Activated T-cell treated with anti-CD3 and anti-CD28 coated beads, Interleukin-2, amount 50 U/mL, for 4 hours (primary cell): ENCODE measurements around the gene PPP2R5D. TPM values are rescaled to one million over a fixed set of nuclear protein-coding genes. Genes with fewer than 3 reads are reported as not detected.
"Not testable (repeated sequence)": the region's sequence is repeated elsewhere in the genome, so short reads cannot be mapped to it uniquely, and the experiment has no call there.

Experiments used
- ATAC-seq, 2 donors: fragments of 200-7000 bp; cut with Tn5 transposase; one replicate each; pipeline ENCODE4 v1.10.0; 2021
- DNase-seq: peaks from one replicate; pipeline ENCODE4 v3.0.0-alpha.2; 2020
- H3K27me3 Mint-ChIP-seq: one replicate; pipeline ENCODE4 v1.8.0; 2021; ENCODE audit warnings: low read depth, mixed read lengths
- H3K36me3 Mint-ChIP-seq: one replicate; pipeline ENCODE4 v1.8.0; 2022; ENCODE audit warnings: mixed read lengths; ENCODE audit not compliant: insufficient read depth
- H3K4me1 Mint-ChIP-seq: one replicate; pipeline ENCODE4 v1.8.0; 2021; ENCODE audit warnings: low read depth, mixed read lengths
- H3K4me3 Mint-ChIP-seq: one replicate; pipeline ENCODE4 v1.8.0; 2021; ENCODE audit warnings: mild to moderate bottlenecking, moderate library complexity, mixed read lengths
- H3K9me3 Mint-ChIP-seq: one replicate; pipeline ENCODE4 v1.8.0; 2021; ENCODE audit warnings: mixed read lengths
- total RNA-seq, 3 donors: library from RNA; stranded (reverse); gene quantifications; one replicate each; pipeline ENCODE4 v1.2.1, GENCODE V29; 2021

PPP2R5D gene
- total RNA-seq, 3 donors from 2014 or later = 32.8 to 37.0 (median 32.9) TPM

DNA sequence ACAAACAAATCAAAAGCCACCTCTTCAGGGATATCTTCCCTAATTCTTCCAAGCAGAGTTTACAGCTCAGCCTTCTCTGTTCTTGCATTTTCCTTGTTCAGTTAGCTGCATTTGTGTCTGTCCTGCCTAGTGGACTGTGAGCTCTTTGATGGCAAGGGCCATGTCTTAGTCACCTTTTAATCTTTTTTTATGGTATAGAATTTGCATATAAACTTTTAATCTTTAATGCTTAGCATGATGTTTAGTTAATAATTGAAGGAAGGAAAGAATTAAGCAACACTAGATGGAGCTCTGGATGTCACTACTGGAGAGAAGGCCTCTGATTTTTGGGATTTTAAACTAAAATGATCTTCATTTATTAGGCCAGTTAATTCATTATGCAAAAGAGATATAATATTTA, 12.1 kb downstream of the PPP2R5D start:
- no peaks in the 10 kb centered on the region for H3K9me3 Mint-ChIP-seq
- DNase-seq (no peak), ATAC-seq (no peak)
- H3K27me3 Mint-ChIP-seq = no peaks in the 10 kb centered on the region
- H3K36me3 Mint-ChIP-seq = peaks cover 6% of the 10 kb centered on the region
- no peak overlapping the region for H3K4me3 Mint-ChIP-seq
- peaks cover 2% of the 10 kb centered on the region for H3K4me1 Mint-ChIP-seq

DNA sequence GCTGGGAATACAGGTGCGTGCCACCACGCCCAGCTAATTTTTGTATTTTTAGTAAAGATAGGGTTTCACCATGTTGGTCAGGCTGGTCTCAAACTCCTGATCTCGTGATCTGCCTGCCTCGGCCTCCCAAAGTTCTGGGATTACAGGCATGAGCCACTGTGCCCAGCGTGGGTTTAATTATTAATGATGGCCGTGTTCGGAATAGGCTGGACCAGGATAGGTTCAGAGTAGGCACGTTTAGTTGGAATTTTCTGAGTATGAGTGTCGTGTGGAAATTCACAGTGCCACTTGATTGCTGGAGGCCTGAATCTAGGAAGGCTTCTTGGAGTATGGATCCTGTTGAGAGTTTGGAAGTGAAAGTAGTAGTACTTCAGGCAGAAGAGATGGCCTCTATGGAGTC, 13.8 kb downstream of the PPP2R5D start:
- H3K9me3 Mint-ChIP-seq, H3K36me3 Mint-ChIP-seq, H3K27me3 Mint-ChIP-seq, H3K4me3 Mint-ChIP-seq, H3K4me1 Mint-ChIP-seq, ATAC-seq, DNase-seq: not testable (repeated sequence)

DNA sequence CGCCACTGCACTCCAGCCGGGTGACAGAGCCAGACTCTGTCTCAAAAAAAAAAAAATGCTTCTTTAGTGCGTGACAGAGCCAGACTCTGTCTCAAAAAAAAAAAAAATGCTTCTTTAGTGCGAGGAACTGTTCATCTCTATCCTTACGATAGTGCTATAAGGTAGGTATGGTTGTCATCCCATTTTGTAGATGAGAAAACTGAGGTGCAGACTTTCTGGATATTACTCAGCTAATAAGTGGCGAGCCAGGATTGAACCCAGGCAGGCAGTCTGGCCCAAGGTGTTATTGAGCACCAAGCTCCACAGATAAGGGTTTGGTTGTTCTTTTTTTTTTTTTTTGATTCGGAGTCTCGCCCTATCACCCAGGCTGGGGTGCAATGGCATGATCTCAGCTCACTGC, 17.5 kb downstream of the PPP2R5D start:
- no peak for DNase-seq
- no peaks in the 10 kb centered on the region for H3K27me3 Mint-ChIP-seq
- peaks cover 6% of the 10 kb centered on the region for H3K36me3 Mint-ChIP-seq
- H3K9me3 Mint-ChIP-seq = no peaks in the 10 kb centered on the region
- no peaks in the 10 kb centered on the region for H3K4me1 Mint-ChIP-seq
- no peak overlapping the region for H3K4me3 Mint-ChIP-seq
- no peak for ATAC-seq

DNA sequence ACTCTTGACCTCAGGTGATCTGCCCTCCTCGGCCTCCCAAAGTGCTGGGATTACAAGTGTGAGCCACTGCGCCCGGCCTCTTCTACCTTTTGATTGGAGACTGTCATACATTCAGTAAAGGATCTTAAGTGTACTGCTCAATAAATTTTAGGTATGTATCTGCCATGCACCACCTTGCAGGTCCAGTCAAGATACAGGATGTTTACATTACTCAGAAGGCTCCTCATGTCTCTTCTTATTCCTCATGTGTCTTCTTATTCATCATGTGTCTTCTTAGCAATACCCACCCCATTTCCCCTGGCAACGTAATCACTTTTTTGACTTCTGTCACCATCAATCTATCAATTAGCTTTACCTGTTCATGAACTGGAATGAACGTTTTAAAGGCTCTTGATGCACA, 21.5 kb downstream of the PPP2R5D start:
- Mint-ChIP-seq H3K36me3 (peaks cover 14% of the 10 kb centered on the region), H3K4me1 (no peaks in the 10 kb centered on the region), H3K4me3 (no peak overlapping the region), H3K27me3 (no peaks in the 10 kb centered on the region), H3K9me3 (no peaks in the 10 kb centered on the region)
- DNase-seq (no peak), ATAC-seq (no peak)

DNA sequence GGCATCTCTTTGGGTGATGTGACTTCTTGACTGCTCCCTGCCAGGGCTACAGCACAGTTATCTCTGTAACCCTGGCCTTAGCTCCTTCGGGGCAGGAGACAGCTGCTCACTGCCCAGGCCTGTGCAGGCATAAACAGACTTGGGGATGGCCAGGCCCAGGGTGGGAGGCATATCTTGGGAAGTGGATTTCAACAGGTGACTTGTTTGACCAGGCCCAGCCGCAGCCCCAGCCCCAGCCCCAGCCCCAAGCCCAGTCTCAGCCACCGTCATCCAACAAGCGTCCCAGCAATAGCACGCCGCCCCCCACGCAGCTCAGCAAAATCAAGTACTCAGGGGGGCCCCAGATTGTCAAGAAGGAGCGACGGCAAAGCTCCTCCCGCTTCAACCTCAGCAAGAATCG, 21.9 kb downstream of the PPP2R5D start:
- no peak overlapping the region for H3K4me3 Mint-ChIP-seq
- no peaks in the 10 kb centered on the region for H3K9me3 Mint-ChIP-seq
- H3K36me3 Mint-ChIP-seq = peaks cover 16% of the 10 kb centered on the region
- H3K27me3 Mint-ChIP-seq = no peaks in the 10 kb centered on the region
- DNase-seq (no peak), ATAC-seq (no peak)
- no peaks in the 10 kb centered on the region for H3K4me1 Mint-ChIP-seq

DNA sequence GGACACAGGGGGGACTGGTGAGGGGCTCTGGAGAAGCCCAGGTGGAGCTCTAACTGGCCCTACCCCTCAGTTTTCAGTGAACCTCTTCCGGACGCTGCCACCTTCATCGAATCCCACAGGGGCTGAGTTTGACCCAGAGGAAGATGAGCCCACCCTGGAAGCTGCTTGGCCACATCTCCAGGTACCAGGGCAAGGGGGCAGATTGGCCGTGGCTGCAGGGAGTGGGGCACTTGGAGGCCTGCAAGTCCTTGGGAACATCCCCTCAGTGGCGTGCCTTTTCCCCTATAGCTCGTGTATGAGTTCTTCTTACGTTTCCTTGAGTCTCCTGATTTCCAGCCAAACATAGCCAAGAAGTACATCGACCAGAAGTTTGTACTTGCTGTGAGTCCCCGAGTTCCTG, 22.8 kb downstream of the PPP2R5D start:
- Mint-ChIP-seq H3K4me3 (no peak overlapping the region), H3K27me3 (no peaks in the 10 kb centered on the region), H3K36me3 (peaks cover 21% of the 10 kb centered on the region), H3K9me3 (no peaks in the 10 kb centered on the region), H3K4me1 (peaks cover 6% of the 10 kb centered on the region)
- DNase-seq (no peak), ATAC-seq (no peak)

DNA sequence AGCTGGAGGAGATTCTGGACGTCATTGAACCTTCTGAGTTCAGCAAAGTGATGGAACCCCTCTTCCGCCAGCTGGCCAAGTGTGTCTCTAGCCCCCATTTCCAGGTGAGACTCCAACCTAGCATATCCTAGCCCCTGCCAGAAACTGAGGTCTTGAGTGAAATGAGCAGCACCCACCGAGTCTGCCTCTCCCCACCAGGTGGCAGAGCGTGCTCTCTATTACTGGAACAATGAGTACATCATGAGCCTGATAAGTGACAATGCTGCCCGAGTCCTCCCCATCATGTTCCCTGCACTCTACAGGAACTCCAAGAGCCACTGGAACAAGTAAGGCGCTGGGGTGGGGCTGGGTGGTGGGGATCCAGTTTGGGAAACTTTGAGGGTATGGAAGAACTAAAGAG, 24.8 kb downstream of the PPP2R5D start:
- Mint-ChIP-seq H3K9me3 (no peaks in the 10 kb centered on the region), H3K4me3 (no peak overlapping the region), H3K4me1 (peaks cover 24% of the 10 kb centered on the region), H3K27me3 (no peaks in the 10 kb centered on the region), H3K36me3 (peaks cover 21% of the 10 kb centered on the region)
- DNase-seq (peak; percentile 31), ATAC-seq (no peak)

DNA sequence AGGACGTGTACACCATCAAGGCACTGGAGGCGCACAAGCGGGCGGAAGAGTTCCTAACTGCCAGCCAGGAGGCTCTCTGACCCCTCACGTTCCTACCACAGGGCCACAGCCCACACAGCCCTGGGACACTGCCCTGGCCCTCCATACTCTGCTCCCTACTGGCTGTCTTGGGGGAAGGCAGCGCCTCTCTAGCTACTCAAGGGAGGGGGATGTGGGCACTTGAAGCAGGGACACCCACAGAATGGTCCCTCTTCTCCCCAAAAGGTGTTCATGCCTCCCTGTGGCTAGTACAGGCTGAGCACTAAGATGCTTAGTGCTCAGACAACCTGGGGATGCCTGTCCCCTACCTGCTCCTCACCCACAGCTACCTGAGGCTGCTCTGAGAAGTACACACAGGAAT, 26.8 kb downstream of the PPP2R5D start:
- H3K27me3 Mint-ChIP-seq = no peaks in the 10 kb centered on the region
- ATAC-seq = no peak
- H3K9me3 Mint-ChIP-seq = no peaks in the 10 kb centered on the region
- peaks cover 40% of the 10 kb centered on the region for H3K4me1 Mint-ChIP-seq
- H3K36me3 Mint-ChIP-seq = peaks cover 19% of the 10 kb centered on the region
- H3K4me3 Mint-ChIP-seq = peak overlapping the region; percentile 57
- DNase-seq = no peak

DNA sequence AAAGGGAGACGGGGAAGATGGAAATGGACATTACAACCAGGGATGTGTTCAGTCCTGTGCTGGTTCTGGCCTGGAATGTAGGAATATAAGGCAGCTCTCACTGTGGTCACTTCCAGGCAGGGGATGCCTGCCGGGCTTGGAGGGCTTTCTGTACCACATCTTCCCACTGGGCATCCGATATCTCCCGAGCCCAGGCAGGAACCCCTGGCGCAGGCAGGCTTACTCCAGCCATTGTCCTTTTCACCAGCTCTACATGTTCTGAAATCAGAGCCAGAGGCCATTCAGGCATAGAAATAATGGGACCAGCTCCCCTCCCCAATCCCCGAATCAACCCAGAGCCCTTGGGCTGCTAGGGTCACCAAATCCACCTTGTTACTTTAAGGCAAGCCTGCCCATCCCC, 28.0 kb downstream of the PPP2R5D start:
- Mint-ChIP-seq H3K36me3 (peaks cover 19% of the 10 kb centered on the region), H3K4me3 (peak overlapping the region; percentile 95), H3K27me3 (no peaks in the 10 kb centered on the region), H3K9me3 (no peaks in the 10 kb centered on the region), H3K4me1 (peaks cover 51% of the 10 kb centered on the region)
- ATAC-seq = no peak
- DNase-seq = no peak

DNA sequence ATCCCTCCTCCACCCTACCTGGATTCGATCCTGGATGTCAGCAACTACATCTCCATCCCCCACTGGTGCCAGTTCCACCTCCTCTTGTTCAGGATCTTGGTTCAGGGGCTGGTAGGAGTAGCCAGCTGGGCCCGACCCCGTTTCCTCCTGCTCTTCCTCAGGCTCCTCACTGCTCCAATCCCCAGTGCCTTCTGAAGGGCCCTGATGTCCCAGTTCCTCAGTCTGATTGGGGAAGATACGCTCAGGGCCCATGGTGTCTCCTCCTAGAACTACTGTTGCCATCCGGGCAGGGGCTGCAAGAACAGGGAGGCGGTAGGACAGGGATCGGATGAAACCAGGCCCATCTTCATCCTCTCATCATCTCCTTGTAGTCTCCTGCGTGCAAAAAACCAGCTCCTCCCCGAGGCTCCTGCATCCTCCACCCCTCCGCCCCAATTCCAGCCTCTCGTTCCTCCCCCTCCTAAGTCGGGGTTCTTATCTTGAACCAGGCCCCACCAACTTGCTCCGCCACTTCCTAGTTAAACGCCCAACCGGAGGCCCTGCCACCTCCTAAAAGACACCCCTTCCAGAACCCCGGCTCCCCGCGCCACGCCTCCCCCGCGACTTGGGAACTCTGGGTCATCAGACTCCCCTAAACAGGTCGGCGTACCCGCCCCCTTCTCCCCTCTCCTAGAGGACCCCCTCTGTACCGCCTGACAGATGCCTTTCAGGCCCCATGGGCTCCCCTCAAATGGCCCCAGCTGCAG, 28.9 kb downstream of the PPP2R5D start:
- peaks cover 56% of the 10 kb centered on the region for H3K4me1 Mint-ChIP-seq
- H3K4me3 Mint-ChIP-seq = peak overlapping the region; percentile 95
- peak; percentile 34 to 39 for ATAC-seq
- no peaks in the 10 kb centered on the region for H3K9me3 Mint-ChIP-seq
- peaks cover 22% of the 10 kb centered on the region for H3K36me3 Mint-ChIP-seq
- H3K27me3 Mint-ChIP-seq = no peaks in the 10 kb centered on the region
- no peak for DNase-seq

DNA sequence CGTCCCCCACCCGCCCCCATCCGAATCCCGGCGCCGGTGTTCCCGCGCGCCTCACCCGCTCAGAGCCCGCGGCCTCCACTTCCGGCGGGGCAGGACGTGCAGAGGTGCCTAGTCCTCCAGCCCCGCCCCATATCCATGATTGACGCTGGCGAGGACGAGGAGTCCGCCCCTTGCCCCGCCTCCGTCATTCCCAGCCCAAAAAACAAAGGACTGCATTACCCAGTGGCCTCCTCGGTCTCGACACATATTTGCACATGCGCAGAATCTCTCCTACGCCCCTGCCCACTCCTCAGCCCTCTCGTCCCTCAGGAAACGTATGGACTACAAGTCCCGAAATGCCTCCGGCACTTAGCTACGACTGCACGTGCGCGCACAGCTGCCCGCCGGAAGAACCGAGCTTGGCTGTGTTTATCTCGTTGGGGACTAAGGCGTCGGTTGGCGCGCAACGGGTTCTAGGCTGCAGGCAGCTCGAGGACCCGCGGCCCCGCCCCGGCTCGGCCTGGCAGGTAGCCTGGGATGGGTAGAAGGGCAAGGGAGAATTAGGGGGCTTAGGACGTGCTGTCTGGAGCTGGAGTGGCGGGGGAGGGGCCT, 29.6 kb downstream of the PPP2R5D start, which contains the start of the genes KLHDC3 and MEA1:
Gene KLHDC3 (plus strand): TSS at position 407 of the 591 bp plus-strand sequence. CDS start 2,944 bp downstream, outside the sequence.
Gene MEA1 (minus strand): TSS at position 104 of the 591 bp plus-strand sequence. CDS start 133 bp downstream, outside the sequence.
- H3K27me3 Mint-ChIP-seq = no peaks in the 10 kb centered on the region
- H3K4me3 Mint-ChIP-seq = peak within 1 kb of the TSS; percentile 95
- H3K4me1 Mint-ChIP-seq = peaks cover 56% of the 10 kb centered on the region
- peak; percentile 93 to 94 for ATAC-seq
- H3K36me3 Mint-ChIP-seq = peaks cover 17% of the 10 kb centered on the region
- H3K9me3 Mint-ChIP-seq = no peaks in the 10 kb centered on the region
- DNase-seq = peak; percentile 98

DNA sequence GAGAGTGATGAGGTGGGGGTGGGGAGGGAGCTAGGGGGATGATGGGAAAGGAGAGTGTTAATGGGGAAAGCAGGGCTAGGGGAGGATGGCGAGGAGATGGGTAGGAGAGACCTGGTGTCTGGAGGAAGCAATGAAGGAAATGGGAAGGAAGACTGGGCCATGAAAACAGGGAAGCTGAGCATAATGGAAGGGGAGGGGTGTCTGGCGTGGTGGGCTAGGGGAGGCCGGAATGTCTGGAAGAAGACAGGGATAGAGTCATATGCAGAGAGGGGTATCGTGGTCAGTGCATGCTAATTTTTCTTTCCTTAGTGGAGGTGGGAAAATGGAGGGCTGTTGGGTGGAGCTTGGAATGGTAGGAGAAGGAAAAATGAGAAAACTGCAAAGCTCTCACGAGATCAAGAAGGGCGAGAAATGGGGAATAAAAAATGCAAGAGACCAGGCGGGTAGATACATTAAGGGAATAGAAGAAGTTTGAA, 30.1 kb downstream of the PPP2R5D start:
- ATAC-seq (no peak), DNase-seq (no peak)
- H3K4me1 Mint-ChIP-seq = peaks cover 56% of the 10 kb centered on the region
- H3K36me3 Mint-ChIP-seq = peaks cover 18% of the 10 kb centered on the region
- H3K27me3 Mint-ChIP-seq = no peaks in the 10 kb centered on the region
- H3K9me3 Mint-ChIP-seq = no peaks in the 10 kb centered on the region
- peak overlapping the region; percentile 95 for H3K4me3 Mint-ChIP-seq

DNA sequence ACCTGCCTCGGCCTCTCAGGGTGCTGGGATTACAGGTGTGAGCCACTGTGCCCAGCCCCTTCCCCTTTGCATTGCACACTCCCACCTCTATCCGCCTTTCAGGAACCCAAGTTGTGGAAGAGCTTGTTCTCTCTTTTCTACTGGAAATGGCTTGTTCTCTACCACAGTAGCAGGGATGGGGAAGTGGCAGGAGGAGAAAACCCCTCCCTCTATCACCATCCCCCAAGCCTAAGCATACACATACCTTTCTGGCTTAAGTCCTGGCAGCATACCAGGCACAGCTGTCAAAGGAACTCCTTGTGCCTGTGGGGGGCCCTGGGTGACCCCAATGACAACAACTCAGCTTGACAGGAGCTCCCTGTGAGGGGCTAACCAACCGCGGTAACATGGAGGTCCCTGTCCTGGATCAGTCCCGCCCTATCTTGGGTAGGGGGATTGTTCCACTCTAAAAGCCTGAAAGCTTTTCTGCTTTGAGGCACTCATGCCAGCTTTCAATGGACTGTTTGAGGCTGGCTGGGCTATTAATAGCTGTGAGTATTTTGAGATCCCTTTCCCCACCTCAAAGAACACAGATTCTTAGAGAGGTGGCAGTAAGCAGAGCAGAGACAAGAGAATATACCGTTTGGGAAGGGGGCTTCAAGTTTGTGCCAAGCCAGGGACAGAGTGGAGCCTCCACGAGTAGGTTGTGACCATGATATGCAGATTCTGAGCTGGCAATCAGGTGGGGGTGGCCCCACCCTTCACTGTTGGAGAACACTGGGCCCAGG, 32.0 kb downstream of the PPP2R5D start:
- Mint-ChIP-seq H3K4me3 (peak overlapping the region; percentile 38), H3K27me3 (no peaks in the 10 kb centered on the region), H3K4me1 (peaks cover 61% of the 10 kb centered on the region), H3K9me3 (no peaks in the 10 kb centered on the region), H3K36me3 (peaks cover 17% of the 10 kb centered on the region)
- DNase-seq = no peak
- no peak for ATAC-seq

DNA sequence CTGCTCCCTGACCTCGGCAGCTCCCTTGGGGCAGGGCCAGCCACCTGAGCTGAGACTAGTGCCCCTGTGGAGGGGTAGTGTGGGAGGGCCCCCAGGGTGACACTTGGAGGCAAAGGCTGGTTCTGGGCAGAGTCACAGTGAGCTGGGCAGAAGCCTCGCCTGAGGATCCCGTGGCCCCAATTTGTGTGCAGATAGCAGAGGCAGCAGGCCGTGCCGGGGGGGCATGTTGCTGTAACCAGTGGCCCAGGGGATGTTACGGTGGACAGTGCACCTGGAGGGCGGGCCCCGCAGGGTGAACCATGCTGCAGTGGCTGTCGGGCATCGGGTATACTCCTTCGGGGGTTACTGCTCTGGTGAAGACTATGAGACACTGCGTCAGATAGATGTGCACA, 32.6 kb downstream of the PPP2R5D start:
- DNase-seq (no peak), ATAC-seq (no peak)
- H3K4me1 Mint-ChIP-seq = peaks cover 58% of the 10 kb centered on the region
- no peaks in the 10 kb centered on the region for H3K9me3 Mint-ChIP-seq
- H3K4me3 Mint-ChIP-seq = no peak overlapping the region
- H3K27me3 Mint-ChIP-seq = no peaks in the 10 kb centered on the region
- H3K36me3 Mint-ChIP-seq = peaks cover 15% of the 10 kb centered on the region
